Fibroblast of lung (primary cell): ENCODE measurements around the gene ATP5F1A.
"Not testable (repeated sequence)": the region's sequence is repeated elsewhere in the genome, so short reads cannot be mapped to it uniquely, and the experiment has no call there.

Experiments
- EZH2 ChIP-seq: IDR thresholded peaks from 2 replicates; pipeline ENCODE4 v1.5.1; 2012; ENCODE audit warnings: low read length, control low read depth, mild to moderate bottlenecking; ENCODE audit errors: missing control alignments
- TF ChIP-seq, protein P1 (sequence below), 2 donors: IDR thresholded peaks in 1 of 2; conservative IDR thresholded peaks in 1 of 2; 1 replicate in 1 of 2; 2 replicates in 1 of 2; pipeline ENCODE4 v1.5.1; 2011 to 2012; ENCODE audit warnings: low read length in 2 of 2, control low read depth in 1 of 2, inconsistent platforms in 1 of 2, low read depth in 1 of 2, mild to moderate bottlenecking in 1 of 2

DNA sequence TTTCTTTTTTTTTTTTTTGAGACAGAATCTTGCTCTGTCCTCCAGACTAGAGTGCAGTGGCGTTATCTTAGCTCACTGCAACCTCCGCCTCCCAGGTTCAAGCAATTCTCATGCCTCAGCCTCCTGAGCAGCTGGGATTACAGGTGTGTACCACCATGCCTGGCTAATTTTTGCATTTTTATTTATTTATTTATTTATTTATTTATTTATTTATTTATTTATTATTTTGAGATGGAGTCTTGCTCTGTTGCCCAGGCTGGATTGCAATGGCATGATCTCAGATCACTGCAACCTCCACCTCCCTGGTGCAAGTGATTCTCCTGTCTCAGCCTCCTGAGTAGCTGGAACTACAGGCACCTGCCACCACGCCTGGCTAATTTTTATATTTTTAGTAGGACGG, 28.5 kb upstream of the ATP5F1A start:
- TF ChIP-seq, protein P1, sequence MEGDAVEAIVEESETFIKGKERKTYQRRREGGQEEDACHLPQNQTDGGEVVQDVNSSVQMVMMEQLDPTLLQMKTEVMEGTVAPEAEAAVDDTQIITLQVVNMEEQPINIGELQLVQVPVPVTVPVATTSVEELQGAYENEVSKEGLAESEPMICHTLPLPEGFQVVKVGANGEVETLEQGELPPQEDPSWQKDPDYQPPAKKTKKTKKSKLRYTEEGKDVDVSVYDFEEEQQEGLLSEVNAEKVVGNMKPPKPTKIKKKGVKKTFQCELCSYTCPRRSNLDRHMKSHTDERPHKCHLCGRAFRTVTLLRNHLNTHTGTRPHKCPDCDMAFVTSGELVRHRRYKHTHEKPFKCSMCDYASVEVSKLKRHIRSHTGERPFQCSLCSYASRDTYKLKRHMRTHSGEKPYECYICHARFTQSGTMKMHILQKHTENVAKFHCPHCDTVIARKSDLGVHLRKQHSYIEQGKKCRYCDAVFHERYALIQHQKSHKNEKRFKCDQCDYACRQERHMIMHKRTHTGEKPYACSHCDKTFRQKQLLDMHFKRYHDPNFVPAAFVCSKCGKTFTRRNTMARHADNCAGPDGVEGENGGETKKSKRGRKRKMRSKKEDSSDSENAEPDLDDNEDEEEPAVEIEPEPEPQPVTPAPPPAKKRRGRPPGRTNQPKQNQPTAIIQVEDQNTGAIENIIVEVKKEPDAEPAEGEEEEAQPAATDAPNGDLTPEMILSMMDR (conservative IDR thresholded peaks at IDR 0.05 in 1 of 2, IDR thresholded peaks at IDR 0.05 in 1 of 2; ENCODE audit: low read depth in 1 of 2, low read length in 2 of 2): not testable (repeated sequence)
- TF ChIP-seq EZH2: not testable (repeated sequence)
